Activated CD4-positive, alpha-beta T cell treated with anti-CD3 and anti-CD28 coated beads for 36 hours (primary cell): ENCODE measurements around the gene PATZ1. TPM values are rescaled to one million over a fixed set of nuclear protein-coding genes. Genes with fewer than 3 reads are reported as not detected.
"Not testable (repeated sequence)": the region's sequence is repeated elsewhere in the genome, so short reads cannot be mapped to it uniquely, and the experiment has no call there.

Experiments
- ATAC-seq: fragments of 200-7000 bp; cut with Tn5 transposase; one replicate; pipeline ENCODE4 v1.10.0; 2021; ENCODE audit warnings: mild to moderate bottlenecking, moderate library complexity
- CTCF ChIA-PET: fragments of 350-600 bp; sonication (Branson Sonifier 250); formaldehyde crosslinking; loops from one replicate; lab custom pipeline; 2021; ENCODE audit warnings: antibody characterized with exemption; lab: Charles Lee
- POLR2A ChIA-PET: fragments of 350-600 bp; sonication (Branson Sonifier 250); formaldehyde crosslinking; loops from one replicate; lab custom pipeline; 2021; ENCODE audit warnings: antibody characterized with exemption, inconsistent platforms; lab: Charles Lee
- DNase-seq: peaks from one replicate; pipeline ENCODE4 v3.0.0-alpha.2; 2020
- H3K27ac Mint-ChIP-seq: one replicate; pipeline ENCODE4 v1.8.0; 2021; ENCODE audit warnings: mixed read lengths
- H3K27me3 Mint-ChIP-seq: one replicate; pipeline ENCODE4 v1.8.0; 2021; ENCODE audit warnings: mixed read lengths
- H3K36me3 Mint-ChIP-seq: one replicate; pipeline ENCODE4 v1.8.0; 2021; ENCODE audit warnings: low read depth, mixed read lengths
- H3K4me1 Mint-ChIP-seq: one replicate; pipeline ENCODE4 v1.8.0; 2021; ENCODE audit warnings: mixed read lengths
- H3K4me3 Mint-ChIP-seq: one replicate; pipeline ENCODE4 v1.8.0; 2021; ENCODE audit warnings: mild to moderate bottlenecking, moderate library complexity, mixed read lengths
- H3K9me3 Mint-ChIP-seq: one replicate; pipeline ENCODE4 v1.8.0; 2021; ENCODE audit warnings: low read depth, mixed read lengths
- intact Hi-C, 2 experiments: fragments of 100-400 bp; cut with DNase I in 1 of 2; cut with micrococcal nuclease in 1 of 2; formaldehyde crosslinking; loops; one replicate each; pipeline versions ENCODE4 v1.14.2 to v1.15.1; 2022 to 2024; cut with DNase I, micrococcal nuclease
- total RNA-seq, 2 experiments: library from RNA; stranded (reverse); gene quantifications; one replicate each; pipeline ENCODE4 v1.2.3, GENCODE V29; 2021

The PATZ1 gene
- total RNA-seq, 2 experiments from 2014 or later, result 22.9 to 23.9 TPM

DNA sequence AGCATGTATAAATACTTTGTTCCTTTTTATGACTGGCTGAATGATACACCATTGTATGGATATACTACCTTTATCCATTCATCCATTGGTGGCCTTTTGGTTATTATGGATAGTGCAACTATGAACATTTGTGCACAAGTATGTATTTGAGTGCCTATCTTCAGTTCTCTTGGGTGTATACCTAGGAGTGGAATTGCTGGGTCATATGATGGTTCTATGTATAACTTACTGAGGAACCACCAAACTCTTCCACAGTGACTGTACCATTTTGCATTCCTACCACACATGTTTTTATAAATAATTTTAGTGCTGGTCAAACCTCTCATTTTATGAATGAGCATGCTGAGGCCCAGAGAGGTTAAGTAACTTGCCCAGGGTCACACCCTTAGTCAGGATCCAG is 3.8 kb upstream of the PATZ1 start:
- Mint-ChIP-seq H3K36me3 (peaks cover under 1% of the 10 kb centered on the region), H3K9me3 (no peaks in the 10 kb centered on the region), H3K4me1 (peaks cover 6% of the 10 kb centered on the region), H3K27ac (no peak overlapping the region), H3K27me3 (no peaks in the 10 kb centered on the region), H3K4me3 (no peak overlapping the region)
- ChIA-PET CTCF (no interaction called here), POLR2A (no interaction called here)
- ATAC-seq, result no peak
- intact Hi-C loops, result loop anchor here (5.0 to 10.0 kb wide), 4 partner anchors 58 to 595 kb away; partner anchors contain the start of genes DEPDC5 (in 1 of the 2), PIK3IP1 (in 1 of the 2), PRR14L (in 1 of the 2) and YWHAH (in 1 of the 2)
- no peak for DNase-seq

DNA sequence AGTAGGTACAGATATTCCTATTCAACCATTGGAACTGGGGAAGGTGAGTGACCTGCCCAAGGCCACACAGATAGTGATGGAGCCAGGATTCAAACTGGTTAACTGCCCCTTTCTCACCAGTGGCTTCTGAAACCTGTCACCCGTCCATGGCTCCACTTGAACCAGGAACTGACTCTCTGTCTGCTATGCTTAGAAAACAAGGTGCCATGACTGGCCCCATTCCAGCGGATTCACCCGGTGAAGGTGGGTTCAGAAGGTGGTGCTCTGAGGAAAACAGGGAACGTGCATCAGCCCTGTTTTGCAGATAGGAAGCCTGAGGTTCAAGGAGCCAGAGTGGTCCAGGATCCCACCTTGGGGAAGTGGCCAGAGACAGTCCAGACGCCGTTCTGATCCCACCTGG is 2.6 kb upstream of the PATZ1 start:
- Mint-ChIP-seq H3K4me3 (no peak overlapping the region), H3K36me3 (peaks cover 13% of the 10 kb centered on the region), H3K27ac (no peak overlapping the region), H3K27me3 (no peaks in the 10 kb centered on the region), H3K9me3 (no peaks in the 10 kb centered on the region), H3K4me1 (peaks cover 15% of the 10 kb centered on the region)
- ChIA-PET CTCF (interaction anchor here (0.6 kb wide), 1 partner anchor 78 kb away, joined by 3 read pairs; no protein-coding TSS in a partner anchor), POLR2A (no interaction called here)
- DNase-seq, result no peak
- no peak for ATAC-seq
- intact Hi-C loops, result loop anchor here (5.0 to 10.0 kb wide), 4 partner anchors 56 to 596 kb away; partner anchors contain the start of genes DEPDC5 (in 1 of the 2), PIK3IP1 (in 1 of the 2), PRR14L (in 1 of the 2) and YWHAH (in 1 of the 2)

DNA sequence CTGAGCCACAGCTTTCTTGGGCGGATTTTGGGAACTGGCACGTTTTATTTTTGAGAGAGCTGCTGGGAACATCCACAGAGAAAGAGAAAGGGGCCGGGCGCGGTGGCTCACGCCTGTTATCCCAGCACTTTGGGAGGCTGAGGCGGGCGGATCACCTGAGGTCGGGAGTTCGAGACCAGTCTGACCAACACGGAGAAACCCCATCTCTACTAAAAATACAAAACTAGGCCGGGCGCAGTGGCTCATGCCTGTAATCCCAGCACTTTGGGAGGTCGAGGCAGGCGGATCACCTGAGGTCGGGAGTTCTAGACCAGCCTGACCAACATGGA is 1.8 kb upstream of the PATZ1 start:
- DNase-seq, H3K27me3 Mint-ChIP-seq, ATAC-seq, H3K9me3 Mint-ChIP-seq: not testable (repeated sequence)
- H3K4me1 Mint-ChIP-seq, result peaks cover 21% of the 10 kb centered on the region
- CTCF ChIA-PET, result interaction anchor here (1.0 kb wide), 1 partner anchor 26 kb away, joined by 4 read pairs; no protein-coding TSS in a partner anchor
- peak overlapping the region; percentile 90 for H3K4me3 Mint-ChIP-seq
- H3K27ac Mint-ChIP-seq, result peak overlapping the region; percentile 86
- intact Hi-C loops, result loop anchor here (5.0 to 10.0 kb wide), 4 partner anchors 56 to 597 kb away; partner anchors contain the start of genes DEPDC5 (in 1 of the 2), PIK3IP1 (in 1 of the 2), PRR14L (in 1 of the 2) and YWHAH (in 1 of the 2)
- POLR2A ChIA-PET, result interaction anchor here (0.6 to 0.7 kb wide), 2 partner anchors 53 to 227 kb away, joined by 3 to 4 read pairs; no protein-coding TSS in a partner anchor
- H3K36me3 Mint-ChIP-seq, result peaks cover 20% of the 10 kb centered on the region

DNA sequence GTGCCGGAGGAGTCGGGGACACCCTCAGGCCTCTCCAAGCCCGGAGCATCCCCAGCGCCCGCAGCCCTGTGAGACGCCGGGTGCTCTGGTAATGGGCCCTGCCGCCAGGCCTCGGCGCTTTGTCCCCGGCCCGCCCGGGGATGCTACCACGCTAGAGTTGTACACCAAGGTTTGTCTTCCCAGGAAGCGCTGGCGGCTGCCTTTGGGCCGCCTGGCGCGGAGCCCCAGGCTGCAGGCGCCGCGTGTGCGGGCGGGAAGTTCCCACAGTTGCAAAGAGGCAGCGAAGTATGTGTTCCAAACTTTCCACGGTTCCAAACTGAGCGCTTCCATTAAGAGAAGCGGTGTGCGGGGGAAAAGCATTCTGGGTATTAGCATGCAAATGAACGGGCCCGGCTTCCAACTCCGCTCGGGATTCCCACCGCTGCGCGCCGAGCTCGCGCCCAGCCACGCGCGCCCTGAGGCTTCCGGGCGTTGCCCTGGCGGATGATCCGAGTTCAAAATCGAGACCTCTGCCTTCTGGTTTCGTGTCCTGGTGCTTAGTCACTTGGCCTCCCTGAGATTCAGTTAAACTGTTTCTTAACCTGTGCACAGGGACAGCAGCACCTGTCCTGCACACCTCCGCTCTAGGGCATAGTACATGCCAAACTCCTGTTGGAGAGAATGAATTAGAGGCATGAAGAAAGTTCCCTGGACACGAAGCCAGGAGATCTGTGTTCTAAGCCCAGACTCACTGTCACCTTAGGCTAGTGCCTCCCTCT is 1.3 kb upstream of the PATZ1 start:
- peak overlapping the region; percentile 86 for H3K27ac Mint-ChIP-seq
- ChIA-PET CTCF (interaction anchor here (1.0 to 1.3 kb wide), 3 partner anchors 10 to 70 kb away, joined by 3 to 4 read pairs (median 4); no protein-coding TSS in a partner anchor), POLR2A (interaction anchor here (0.6 to 1.6 kb wide), 3 partner anchors 17 to 53 kb away, joined by 3 to 7 read pairs (median 3); partner anchors contain the start of gene DRG1)
- no peaks in the 10 kb centered on the region for H3K9me3 Mint-ChIP-seq
- H3K27me3 Mint-ChIP-seq, result no peaks in the 10 kb centered on the region
- intact Hi-C loops, result loop anchor here (2.0 to 10.0 kb wide), 5 partner anchors 55 to 597 kb away; partner anchors contain the start of genes DEPDC5 (in 1 of the 2), PIK3IP1 (in 1 of the 2), PRR14L (in 1 of the 2) and SFI1 (in 1 of the 2)
- ATAC-seq (peak; percentile 34), DNase-seq (peak; percentile 81)
- H3K4me1 Mint-ChIP-seq, result peaks cover 26% of the 10 kb centered on the region
- peaks cover 25% of the 10 kb centered on the region for H3K36me3 Mint-ChIP-seq
- peak overlapping the region; percentile 90 for H3K4me3 Mint-ChIP-seq

DNA sequence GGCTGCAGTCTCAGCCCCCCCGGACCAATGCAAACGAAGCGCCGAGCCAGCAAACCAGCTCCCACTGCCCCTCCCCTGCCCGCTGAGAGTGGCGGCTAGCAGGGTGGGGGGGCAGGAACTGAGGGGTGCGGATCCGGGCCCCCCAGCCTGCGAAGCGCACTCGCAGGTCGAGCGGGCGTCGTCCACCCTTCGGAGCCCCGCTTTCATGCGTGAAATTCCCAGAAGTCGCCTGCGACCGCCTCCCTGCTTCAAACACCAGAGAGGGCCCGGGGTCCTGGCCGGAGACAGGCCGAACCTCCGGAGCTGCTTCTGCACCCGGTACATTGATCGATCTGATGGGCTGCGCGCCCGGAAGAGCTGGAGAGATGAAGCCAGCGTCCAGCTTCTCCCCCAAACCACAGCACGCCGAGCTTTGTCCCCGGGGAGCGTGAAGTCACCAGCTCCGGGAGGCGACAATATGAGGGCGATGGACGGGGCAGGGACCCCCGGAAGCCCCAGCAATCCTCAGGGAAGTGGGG is 646 bp upstream of the PATZ1 start:
- Mint-ChIP-seq H3K36me3 (peaks cover 32% of the 10 kb centered on the region), H3K27me3 (no peaks in the 10 kb centered on the region)
- peak; percentile 70 for DNase-seq

DNA sequence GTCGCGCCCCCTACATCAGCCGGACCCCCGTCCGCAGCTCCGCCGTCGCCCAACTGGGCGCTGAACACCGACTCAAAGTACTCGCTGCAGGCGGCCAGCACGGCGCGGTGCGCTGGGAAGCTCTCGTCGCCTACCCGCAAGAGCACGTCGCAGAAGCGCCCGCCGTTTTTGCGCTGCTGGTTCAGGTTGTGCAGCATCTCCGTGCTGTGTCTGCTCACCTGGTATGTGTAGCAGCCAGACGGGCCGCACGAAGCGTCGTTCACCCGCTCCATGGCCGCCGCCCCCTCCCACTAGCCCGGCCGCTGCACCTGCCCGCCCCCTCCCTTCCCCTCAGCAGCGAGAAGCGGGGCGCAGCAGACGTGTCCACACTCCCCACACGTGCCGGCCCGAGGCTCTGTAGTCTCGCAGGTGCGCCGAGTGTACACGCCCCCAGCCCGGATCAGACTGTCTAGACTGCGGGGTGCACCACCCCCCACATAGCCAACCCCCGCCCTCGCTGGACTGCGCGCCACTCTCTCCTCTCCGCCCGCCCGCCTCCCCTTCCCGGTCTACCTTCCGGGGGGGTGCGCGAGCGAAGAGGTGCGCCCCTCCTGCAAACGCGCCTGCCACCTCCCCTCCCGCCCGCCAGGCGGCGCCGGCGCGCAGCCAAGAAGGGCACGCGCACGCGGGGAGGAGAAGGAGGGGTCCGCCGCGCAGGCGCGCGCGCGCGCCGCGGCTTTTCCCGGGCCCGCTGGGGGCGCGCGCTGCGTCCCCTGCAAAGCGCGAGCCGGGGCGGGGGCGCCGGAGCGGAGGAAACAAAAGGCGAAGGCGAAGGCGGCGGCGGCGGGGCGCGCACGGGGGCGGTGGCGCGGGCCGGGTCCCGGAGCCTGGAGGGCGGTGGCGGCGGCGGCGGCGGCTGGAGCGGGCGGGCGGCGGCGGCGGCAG is 553 bp downstream of the PATZ1 start:
- peak overlapping the region; percentile 92 for H3K27ac Mint-ChIP-seq
- peak; percentile 59 for ATAC-seq
- intact Hi-C loops, result loop anchor here (1.0 to 10.0 kb wide), 18 partner anchors 15 to 599 kb away; partner anchors contain the start of genes DRG1 (in 2 of the 2), PIK3IP1 (in 2 of the 2), SFI1 (in 2 of the 2) and DEPDC5 (in 1 of the 2)
- peaks cover 44% of the 10 kb centered on the region for H3K4me1 Mint-ChIP-seq
- POLR2A ChIA-PET, result interaction anchor here (0.5 to 2.7 kb wide), 6 partner anchors 15 to 376 kb away, joined by 3 to 8 read pairs (median 4); partner anchors contain the start of genes DRG1 and PIK3IP1
- no peaks in the 10 kb centered on the region for H3K27me3 Mint-ChIP-seq
- CTCF ChIA-PET, result interaction anchor here (0.6 to 1.0 kb wide), 6 partner anchors 9 to 292 kb away, joined by 3 to 4 read pairs (median 3); partner anchors contain the start of gene PIK3IP1
- peak overlapping the region; percentile 90 for H3K4me3 Mint-ChIP-seq
- H3K36me3 Mint-ChIP-seq, result peaks cover 41% of the 10 kb centered on the region
- DNase-seq, result peak; percentile 93
- H3K9me3 Mint-ChIP-seq, result no peaks in the 10 kb centered on the region

More for the DNA sequence above, 646 bp upstream of the PATZ1 start:
- ChIA-PET POLR2A (interaction anchor here (1.0 to 1.6 kb wide), 4 partner anchors 16 to 191 kb away, joined by 3 to 7 read pairs (median 4); partner anchors contain the start of gene DRG1), CTCF (interaction anchor here (0.6 to 1.3 kb wide), 4 partner anchors 10 to 139 kb away, joined by 3 to 4 read pairs (median 4); no protein-coding TSS in a partner anchor)
- Mint-ChIP-seq H3K27ac (peak overlapping the region; percentile 86), H3K4me3 (peak overlapping the region; percentile 90), H3K4me1 (peaks cover 33% of the 10 kb centered on the region), H3K9me3 (no peaks in the 10 kb centered on the region)
- ATAC-seq, result peak; percentile 5
- intact Hi-C loops, result loop anchor here (1.0 to 10.0 kb wide), 8 partner anchors 53 to 598 kb away; partner anchors contain the start of genes PIK3IP1 (in 2 of the 2), SFI1 (in 2 of the 2), DEPDC5 (in 1 of the 2) and DRG1 (in 1 of the 2)

DNA sequence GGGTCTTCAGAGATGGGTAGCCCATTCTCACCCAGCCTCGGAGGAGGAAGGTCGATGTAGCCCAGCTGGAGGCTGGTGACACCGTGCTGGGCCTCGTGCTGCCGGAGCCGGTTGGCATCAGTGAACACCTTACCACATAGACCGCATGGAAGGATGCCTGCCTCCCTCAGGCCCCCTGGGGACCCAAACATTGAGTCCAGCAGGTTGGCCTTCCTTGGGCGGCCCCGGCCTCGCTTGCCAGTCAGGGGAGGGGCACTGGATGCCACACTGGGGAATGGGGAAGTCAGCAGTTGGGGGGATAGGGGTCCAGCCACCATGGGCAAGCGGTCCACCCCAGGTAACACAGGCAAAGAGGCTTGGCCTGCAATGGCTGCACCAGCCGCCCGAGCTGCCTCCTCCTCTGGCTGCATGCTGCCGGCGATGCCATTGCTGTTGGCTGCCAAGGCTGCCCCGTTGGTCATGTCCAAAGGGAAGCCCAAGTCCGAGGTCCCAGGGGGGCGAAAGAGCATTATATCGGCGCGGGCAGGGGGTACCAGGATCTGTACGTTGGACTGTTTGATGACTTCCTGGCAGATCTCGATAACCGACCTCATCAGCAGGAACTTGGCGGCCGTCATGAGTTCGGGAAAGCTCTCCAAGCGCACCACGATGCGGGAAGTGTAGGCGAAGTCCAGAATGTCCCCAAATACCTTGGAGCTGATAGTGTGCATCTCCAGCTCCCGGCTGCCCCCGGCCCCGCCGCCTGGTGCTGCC is 1.4 kb downstream of the PATZ1 start:
- ChIA-PET POLR2A (interaction anchor here (2.7 kb wide), 1 partner anchor 53 kb away, joined by 8 read pairs; the partner anchor contains the start of gene PIK3IP1), CTCF (interaction anchor here (0.6 to 1.5 kb wide), 7 partner anchors 8 to 292 kb away, joined by 3 to 6 read pairs (median 3); partner anchors contain the start of gene PIK3IP1)
- intact Hi-C loops, result loop anchor here (1.0 to 10.0 kb wide), 15 partner anchors 14 to 600 kb away; partner anchors contain the start of genes DEPDC5 (in 1 of the 2), DRG1 (in 1 of the 2), EIF4ENIF1 (in 1 of the 2) and LIMK2 (in 1 of the 2)
- Mint-ChIP-seq H3K27me3 (no peaks in the 10 kb centered on the region), H3K36me3 (peaks cover 45% of the 10 kb centered on the region), H3K27ac (peak overlapping the region; percentile 92), H3K4me3 (peak overlapping the region; percentile 90), H3K4me1 (peaks cover 52% of the 10 kb centered on the region), H3K9me3 (no peaks in the 10 kb centered on the region)
- no peak for ATAC-seq
- peak; percentile 49 for DNase-seq

DNA sequence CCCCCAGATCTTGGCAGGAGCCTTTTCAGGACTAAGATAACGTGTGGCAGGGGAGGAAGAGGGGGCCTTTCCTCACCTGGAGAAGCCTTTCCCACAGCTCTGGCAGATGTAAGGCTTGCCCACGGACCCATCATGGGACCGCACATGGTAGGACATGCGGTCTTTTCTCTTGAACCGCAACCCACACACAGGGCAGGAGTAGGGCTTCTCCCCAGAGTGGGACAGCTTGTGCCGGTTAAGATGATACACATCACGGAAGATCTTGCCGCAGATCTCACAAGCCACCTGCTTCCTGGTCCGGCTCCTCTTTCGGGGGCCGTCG is 1.9 kb downstream of the PATZ1 start:
- Mint-ChIP-seq H3K4me3 (peak overlapping the region; percentile 90), H3K4me1 (peaks cover 54% of the 10 kb centered on the region), H3K9me3 (no peaks in the 10 kb centered on the region), H3K27ac (peak overlapping the region; percentile 92), H3K27me3 (no peaks in the 10 kb centered on the region), H3K36me3 (peaks cover 45% of the 10 kb centered on the region)
- DNase-seq (peak; percentile 43), ATAC-seq (no peak)
- intact Hi-C loops, result loop anchor here (2.0 to 10.0 kb wide), 4 partner anchors 13 to 601 kb away; partner anchors contain the start of genes LIMK2 (in 1 of the 2), SELENOM (in 1 of the 2) and YWHAH (in 1 of the 2)
- ChIA-PET CTCF (interaction anchor here (0.6 to 1.5 kb wide), 2 partner anchors 54 to 177 kb away, joined by 4 to 6 read pairs; no protein-coding TSS in a partner anchor), POLR2A (interaction anchor here (0.5 to 2.7 kb wide), 3 partner anchors 52 to 207 kb away, joined by 3 to 8 read pairs (median 3); partner anchors contain the start of gene PIK3IP1)
